H54 (cell line): ENCODE data around the gene SLC8B1.

ENCODE experiments used
- DNase-seq: peaks from one replicate; pipeline ENCODE4 v3.0.0; 2011; ENCODE audit warnings: low spot score, mixed read lengths; ENCODE audit not compliant: insufficient read length
- FAIRE-seq: peaks from 3 replicates; lab custom pipeline; 2011; peaks lifted over from hg19 to GRCh38; lab: Jason Lieb, UNC
- POLR2A ChIP-seq: IDR thresholded peaks from 2 replicates; pipeline ENCODE4 v1.6.1; 2011; ENCODE audit warnings: low read depth, mild to moderate bottlenecking, low read length

Gene SLC8B1

GRCh38 chr12:113268136-113268535 is 66.8 kb downstream of the SLC8B1 start:
- DNase-seq (no peak), FAIRE-seq (no peak)
- no peak for TF ChIP-seq POLR2A

- no peak for DNase-seq
- no peak for FAIRE-seq
- TF ChIP-seq POLR2A, result no peak
These were observed 67.3 kb downstream of the SLC8B1 start for GRCh38 chr12:113267621-113268020.

GRCh38 chr12:113266106-113266895 is 68.6 kb downstream of the SLC8B1 start:
- no peak for TF ChIP-seq POLR2A
- DNase-seq (no peak), FAIRE-seq (no peak)

GRCh38 chr12:113263431-113263963 is 71.4 kb downstream of the SLC8B1 start:
- DNase-seq (no peak), FAIRE-seq (no peak)
- no peak for TF ChIP-seq POLR2A

- DNase-seq (no peak), FAIRE-seq (no peak)
- TF ChIP-seq POLR2A, result no peak
These were observed 72.2 kb downstream of the SLC8B1 start for GRCh38 chr12:113262710-113263109.

GRCh38 chr12:113261847-113262470 is 73.0 kb downstream of the SLC8B1 start:
- DNase-seq (no peak), FAIRE-seq (no peak)
- no peak for TF ChIP-seq POLR2A

GRCh38 chr12:113260636-113261300 is 74.1 kb downstream of the SLC8B1 start:
- FAIRE-seq (no peak), DNase-seq (no peak)
- no peak for TF ChIP-seq POLR2A

- FAIRE-seq (no peak), DNase-seq (no peak)
- no peak for TF ChIP-seq POLR2A
These were observed 74.8 kb downstream of the SLC8B1 start for GRCh38 chr12:113260127-113260526.

GRCh38 chr12:113257564-113257963 is 77.3 kb downstream of the SLC8B1 start:
- FAIRE-seq (no peak), DNase-seq (no peak)
- TF ChIP-seq POLR2A, result no peak

GRCh38 chr12:113254298-113254697 is 80.6 kb downstream of the SLC8B1 start:
- FAIRE-seq, result no peak
- no peak for TF ChIP-seq POLR2A

GRCh38 chr12:113253532-113254285 is 81.2 kb downstream of the SLC8B1 start:
- no peak for TF ChIP-seq POLR2A
- DNase-seq (no peak), FAIRE-seq (no peak)

More at GRCh38 chr12:113254298-113254697, 80.6 kb downstream of the SLC8B1 start:
- no peak for DNase-seq

GRCh38 chr12:113252494-113252893 is 82.4 kb downstream of the SLC8B1 start:
- no peak for TF ChIP-seq POLR2A

GRCh38 chr12:113251404-113252070 is 83.4 kb downstream of the SLC8B1 start:
- TF ChIP-seq POLR2A, result no peak

More at GRCh38 chr12:113252494-113252893, 82.4 kb downstream of the SLC8B1 start:
- FAIRE-seq (no peak), DNase-seq (no peak)

More at GRCh38 chr12:113251404-113252070, 83.4 kb downstream of the SLC8B1 start:
- FAIRE-seq (no peak), DNase-seq (no peak)
